ENCODE results near the gene TPGS1.

DNA sequence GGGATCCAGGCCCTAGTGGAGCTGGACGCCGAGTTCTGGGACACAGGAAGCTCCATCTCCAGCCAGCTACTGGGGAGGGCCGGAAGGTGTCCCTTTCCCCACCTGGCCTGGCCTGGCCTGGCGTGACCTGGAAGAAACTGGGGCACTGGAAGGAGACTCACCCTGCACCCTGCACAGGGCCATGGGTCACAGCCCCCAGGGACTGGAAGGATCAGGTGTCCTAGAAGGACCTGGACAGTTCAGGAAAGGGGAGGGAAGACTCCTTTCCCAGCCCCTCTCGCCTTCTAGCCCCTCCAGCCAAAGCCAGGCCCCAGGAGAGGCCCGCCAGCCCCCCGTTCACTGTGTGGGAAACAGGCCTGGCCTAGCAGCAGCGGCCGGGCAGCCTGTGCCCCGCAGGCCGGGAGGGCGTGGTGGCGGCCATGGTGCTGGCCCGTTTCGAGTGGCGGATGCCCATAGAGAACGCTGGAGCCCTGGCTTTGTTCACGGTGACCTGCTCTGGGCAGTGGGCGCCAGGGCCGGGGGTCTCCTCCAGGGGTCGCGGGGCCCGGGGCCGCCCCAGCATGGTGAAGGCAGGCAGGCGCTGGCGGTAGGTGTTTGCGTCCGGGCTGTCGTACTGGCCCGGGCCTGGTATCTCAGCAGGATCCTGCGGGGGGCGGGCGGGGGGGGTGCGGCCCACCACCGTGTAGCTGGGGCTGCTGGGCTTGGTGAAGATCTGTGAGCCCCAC, 43.7 kb upstream of the TPGS1 start:
- TF ChIP-seq, protein P1, sequence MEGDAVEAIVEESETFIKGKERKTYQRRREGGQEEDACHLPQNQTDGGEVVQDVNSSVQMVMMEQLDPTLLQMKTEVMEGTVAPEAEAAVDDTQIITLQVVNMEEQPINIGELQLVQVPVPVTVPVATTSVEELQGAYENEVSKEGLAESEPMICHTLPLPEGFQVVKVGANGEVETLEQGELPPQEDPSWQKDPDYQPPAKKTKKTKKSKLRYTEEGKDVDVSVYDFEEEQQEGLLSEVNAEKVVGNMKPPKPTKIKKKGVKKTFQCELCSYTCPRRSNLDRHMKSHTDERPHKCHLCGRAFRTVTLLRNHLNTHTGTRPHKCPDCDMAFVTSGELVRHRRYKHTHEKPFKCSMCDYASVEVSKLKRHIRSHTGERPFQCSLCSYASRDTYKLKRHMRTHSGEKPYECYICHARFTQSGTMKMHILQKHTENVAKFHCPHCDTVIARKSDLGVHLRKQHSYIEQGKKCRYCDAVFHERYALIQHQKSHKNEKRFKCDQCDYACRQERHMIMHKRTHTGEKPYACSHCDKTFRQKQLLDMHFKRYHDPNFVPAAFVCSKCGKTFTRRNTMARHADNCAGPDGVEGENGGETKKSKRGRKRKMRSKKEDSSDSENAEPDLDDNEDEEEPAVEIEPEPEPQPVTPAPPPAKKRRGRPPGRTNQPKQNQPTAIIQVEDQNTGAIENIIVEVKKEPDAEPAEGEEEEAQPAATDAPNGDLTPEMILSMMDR (IDR thresholded peaks at IDR 0.05) = no peak
- no peak for TF ChIP-seq POLR2A (IDR thresholded peaks at IDR 0.05)
- TF ChIP-seq POLR2AphosphoS5 (IDR thresholded peaks at IDR 0.05) = no peak

All from breast epithelium (tissue), 3 donors.